HG03378 (cell line): Measurements from ENCODE around the gene PACSIN2.
"Not testable (repeated sequence)": the region's sequence is repeated elsewhere in the genome, so short reads cannot be mapped to it uniquely, and the experiment has no call there.

Source experiments
- ATAC-seq: cut with Tn5 transposase; IDR thresholded peaks from one replicate; pipeline ENCODE4 v1.9.1; 2021; ENCODE audit warnings: mild to moderate bottlenecking, moderate library complexity; ENCODE audit not compliant: unreplicated experiment

The PACSIN2 gene

GRCh38 chr22:43014869-43015676 is at the start of gene PACSIN2:
PACSIN2 (minus strand) TSS chr22:43015149; CDS start chr22:42912080, 103,069 bp downstream.
- peak; percentile 80 for ATAC-seq

- no peak for ATAC-seq
Observed at GRCh38 chr22:43060183-43060582, 45.2 kb upstream of the PACSIN2 start.

- no peak for ATAC-seq
Observed at GRCh38 chr22:43057641-43058040, 42.7 kb upstream of the PACSIN2 start.

DNA sequence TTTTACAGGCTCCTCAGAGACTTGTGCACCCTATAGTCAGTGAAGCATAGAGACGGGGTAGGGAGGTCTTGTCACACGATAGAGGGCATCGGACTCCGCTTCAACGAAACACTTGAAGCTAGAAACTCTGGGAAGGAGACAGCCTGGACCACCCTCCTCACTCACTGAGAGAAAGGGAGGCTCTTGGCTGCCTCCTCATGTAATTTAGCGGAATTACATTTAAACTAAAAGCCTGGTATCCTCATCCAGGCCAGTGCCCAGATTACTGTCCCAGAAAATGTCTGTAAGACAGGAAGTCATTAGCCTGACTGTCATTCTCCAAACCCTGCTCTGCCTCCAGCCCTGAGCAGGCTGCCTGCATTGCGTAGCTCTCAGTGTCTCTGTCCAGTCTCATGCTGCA is 38.2 kb upstream of the PACSIN2 start:
- no peak for ATAC-seq

DNA sequence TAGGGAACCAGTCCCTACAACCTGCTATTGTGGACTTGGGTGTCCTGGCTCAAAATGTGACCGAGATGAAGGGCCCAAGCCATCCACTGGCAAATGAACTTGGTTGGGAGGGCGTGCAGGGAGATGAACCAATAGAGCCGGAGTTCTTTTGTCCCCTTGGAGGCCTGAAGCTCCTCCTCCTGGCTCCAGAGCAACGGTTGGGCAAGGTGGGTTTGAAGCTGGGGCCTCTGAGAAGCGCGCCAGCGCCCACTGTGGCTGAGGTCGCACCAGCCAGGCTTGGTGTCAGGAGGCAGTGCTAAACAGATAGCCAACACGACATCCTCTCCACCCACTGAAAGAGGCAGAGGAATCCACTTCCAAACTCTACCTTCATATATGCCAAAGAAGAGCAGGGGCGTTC is 36.0 kb upstream of the PACSIN2 start:
- ATAC-seq = no peak

DNA sequence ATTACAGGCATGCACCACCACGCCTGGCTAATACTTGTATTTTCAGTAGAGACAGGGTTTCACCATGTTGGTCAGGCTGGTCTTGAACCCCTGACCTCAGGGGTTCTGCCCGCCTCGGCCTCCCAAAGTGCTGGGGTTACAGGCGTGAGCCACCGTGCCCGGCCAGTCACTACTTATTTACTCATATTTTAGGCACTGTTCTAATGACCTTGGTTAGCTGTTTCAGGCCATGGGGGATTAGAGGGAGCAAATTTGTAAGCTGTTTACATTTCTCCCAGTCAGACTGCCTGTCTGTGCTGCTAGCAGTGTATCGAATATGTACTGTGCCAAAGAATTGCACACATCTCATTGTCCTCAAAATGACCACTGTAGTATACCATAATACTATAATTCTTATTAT is 32.7 kb upstream of the PACSIN2 start:
- no peak for ATAC-seq

DNA sequence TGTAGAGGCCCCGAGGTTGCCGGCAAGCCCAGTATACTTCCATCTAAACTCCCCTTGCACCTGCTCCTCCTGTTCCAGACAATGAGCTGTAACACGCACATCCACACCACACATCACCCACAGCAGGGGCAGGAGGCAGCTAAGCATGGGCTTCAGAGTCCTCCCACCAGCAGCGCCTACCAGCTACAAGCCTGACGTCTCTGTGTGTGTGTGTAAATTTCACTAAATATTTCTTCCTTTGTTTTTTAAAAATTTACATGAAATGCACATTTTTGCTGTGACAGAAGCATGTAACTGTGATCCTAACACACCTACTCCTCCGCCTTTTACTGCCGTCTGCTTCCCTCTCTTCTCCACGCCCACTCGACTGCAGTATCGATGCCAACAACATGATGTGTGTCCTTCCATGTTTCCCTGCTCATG is 29.4 kb upstream of the PACSIN2 start:
- no peak for ATAC-seq

DNA sequence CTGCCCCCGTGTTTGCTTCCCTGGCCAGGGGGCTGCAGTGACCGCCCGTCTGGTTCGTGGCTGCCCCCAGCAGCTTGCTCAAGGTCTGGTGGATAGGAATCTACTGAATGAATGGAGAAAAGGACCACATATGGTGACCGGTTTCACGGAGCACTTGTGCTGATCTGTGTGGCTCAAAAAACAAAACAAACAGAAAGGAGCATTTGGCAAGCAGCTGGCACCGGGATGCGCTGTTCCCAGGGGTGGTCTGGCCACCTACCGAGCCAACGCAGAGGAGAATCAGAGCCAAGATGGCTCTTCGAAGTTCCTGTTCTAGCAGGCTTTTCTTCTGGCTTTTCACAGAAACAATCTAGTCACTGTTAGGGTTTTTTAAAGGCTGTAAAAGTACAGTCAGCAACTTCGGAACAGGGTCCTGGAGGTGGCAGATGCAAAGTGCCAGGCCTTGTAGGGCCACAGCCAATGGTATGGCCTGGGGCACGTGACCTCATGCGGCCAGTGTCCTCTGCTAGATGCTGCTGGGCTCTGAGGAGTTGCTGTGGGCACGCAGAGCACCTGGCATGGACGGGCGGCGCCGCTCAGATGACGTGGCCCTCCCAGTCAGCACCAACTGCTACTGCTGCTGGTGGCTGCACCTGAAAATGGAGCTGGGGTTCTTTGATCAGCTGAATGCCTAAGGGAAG is 27.3 kb upstream of the PACSIN2 start:
- ATAC-seq = no peak

DNA sequence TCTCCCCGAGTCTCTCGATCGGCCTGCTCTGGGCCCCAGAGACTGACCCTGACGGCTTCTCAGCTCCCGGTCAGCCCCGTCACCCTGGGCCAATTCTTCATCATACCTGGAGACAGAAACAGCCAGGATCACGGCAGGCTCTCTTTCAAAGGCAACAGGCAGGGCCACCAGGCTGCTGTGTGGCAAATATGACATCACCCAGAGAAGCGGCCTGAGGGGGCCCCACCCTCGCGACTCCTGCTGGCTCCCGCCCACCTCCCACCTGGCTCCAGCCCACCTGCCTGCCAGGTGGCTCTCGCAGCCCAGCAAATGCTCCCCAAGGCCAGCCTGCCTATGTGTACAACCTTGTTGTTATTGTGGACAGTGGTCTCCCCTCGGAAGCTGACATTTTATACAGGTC is 24.9 kb upstream of the PACSIN2 start:
- no peak for ATAC-seq

- ATAC-seq = no peak
Observed at GRCh38 chr22:43038325-43038724, 23.4 kb upstream of the PACSIN2 start.

DNA sequence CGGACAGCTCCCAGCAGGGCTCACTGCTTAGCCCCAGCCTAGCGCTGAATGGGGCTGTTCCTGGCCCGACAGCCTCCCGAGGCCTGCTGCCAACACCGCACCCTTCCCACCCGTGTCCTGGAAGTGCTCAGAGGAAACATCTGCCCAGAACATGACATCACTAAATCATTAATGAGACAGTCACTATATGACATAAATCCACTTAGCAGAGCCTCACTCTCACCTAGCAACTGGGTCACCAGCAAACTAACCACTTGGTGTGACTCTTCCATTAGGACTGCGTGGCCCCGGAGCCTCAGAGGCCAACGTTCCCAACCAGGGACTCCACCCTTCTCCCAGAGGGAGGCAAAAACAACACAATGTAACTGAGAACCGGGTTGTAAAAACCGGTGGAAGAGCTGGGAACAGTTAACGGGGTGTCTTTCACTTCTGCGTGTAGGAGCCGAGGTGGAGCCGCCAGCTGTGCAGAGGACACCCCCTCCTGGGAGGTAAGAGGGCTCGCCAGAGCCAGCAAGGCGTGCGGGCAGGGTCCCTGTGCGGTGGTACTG is 21.4 kb upstream of the PACSIN2 start:
- ATAC-seq = no peak

GRCh38 chr22:43035250-43035649 is 20.3 kb upstream of the PACSIN2 start:
- ATAC-seq = no peak

DNA sequence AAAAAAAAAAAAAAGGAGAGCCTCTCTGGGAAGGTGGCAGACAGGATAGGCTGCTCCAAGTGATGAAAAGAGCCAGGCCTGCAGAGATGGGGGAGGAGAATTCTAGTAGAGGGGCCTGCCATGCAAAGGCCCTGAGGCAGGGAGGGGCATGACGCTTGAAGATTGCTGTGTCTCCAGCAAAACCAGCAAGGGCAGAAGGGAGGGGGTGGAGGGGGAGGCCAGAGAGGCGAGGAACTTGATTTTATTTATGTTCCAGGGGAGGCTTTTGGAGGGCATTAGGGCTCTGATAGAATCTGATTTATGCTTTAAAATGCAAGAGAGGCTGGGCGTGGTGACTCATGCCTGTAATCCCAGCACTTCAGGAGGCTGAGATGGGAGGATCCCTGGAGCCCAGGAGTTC is 16.7 kb upstream of the PACSIN2 start:
- no peak for ATAC-seq

GRCh38 chr22:43018615-43019014 is 3.7 kb upstream of the PACSIN2 start:
- no peak for ATAC-seq

DNA sequence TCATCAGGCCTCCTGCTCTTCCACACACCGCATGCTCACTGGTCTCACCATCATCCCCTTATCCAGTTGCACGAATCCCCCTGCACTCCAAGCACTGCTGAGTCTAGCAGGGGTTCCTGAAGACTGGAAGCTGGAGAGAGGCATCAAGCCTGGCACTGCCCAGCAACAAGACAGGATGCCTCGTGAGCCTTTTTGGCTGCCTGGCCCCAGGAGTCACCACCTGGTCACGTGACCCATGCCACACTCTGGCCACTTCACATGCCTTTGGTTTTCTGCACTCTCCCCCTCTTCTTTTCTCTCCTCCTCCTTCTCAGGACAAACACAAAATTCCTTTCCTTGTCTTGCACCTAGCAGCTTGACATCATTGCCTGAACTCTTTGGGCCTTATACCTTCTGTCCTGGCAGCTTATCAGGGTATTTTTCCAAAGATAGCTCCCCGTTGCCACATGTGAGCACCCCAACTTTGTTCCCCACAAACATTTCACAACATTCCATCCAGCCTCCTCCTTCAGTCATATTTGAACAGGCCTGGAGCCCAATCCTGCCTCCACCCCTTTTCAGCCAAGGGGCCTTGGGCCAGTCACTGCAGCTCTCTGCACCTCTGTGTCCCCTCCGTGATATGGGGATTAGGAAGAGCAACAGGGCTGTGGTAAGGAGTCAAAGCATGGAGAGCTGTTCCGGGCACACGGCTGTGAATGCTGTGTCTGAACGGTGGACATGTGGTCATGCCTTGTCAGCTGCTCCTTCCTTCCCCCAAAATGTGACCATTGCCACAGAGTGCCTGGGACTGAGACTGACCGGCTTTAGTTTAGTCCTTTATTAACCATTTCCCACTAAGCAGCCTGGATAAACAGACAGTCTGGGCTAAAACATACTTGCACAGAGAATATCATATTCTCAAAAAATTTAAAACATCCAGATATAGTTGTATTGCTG is 2.8 kb upstream of the PACSIN2 start:
- ATAC-seq = no peak

DNA sequence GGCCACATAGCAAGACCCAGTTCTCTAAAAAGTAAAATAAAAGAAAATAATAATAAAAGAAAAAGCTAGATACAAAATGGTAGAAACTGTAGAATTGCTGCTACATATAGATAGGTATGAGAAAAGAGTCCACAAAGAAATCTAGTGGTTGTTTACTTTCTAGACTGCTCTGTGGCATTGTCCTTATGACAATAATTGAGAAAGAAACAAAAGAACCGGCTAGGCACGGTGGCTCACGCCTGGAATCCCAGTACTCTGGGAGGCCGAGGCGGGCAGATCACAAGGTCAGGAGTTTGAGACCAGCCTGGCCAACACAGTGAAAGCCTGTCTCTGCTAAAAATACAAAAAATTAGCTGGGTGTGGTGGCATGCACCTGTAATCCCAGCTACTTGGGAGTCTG is 1.2 kb upstream of the PACSIN2 start:
- ATAC-seq = not testable (repeated sequence)

- ATAC-seq = no peak
Observed at GRCh38 chr22:43015677-43016042, 711 bp upstream of the PACSIN2 start.

GRCh38 chr22:43014316-43014868 is 557 bp downstream of the PACSIN2 start:
- ATAC-seq = no peak

DNA sequence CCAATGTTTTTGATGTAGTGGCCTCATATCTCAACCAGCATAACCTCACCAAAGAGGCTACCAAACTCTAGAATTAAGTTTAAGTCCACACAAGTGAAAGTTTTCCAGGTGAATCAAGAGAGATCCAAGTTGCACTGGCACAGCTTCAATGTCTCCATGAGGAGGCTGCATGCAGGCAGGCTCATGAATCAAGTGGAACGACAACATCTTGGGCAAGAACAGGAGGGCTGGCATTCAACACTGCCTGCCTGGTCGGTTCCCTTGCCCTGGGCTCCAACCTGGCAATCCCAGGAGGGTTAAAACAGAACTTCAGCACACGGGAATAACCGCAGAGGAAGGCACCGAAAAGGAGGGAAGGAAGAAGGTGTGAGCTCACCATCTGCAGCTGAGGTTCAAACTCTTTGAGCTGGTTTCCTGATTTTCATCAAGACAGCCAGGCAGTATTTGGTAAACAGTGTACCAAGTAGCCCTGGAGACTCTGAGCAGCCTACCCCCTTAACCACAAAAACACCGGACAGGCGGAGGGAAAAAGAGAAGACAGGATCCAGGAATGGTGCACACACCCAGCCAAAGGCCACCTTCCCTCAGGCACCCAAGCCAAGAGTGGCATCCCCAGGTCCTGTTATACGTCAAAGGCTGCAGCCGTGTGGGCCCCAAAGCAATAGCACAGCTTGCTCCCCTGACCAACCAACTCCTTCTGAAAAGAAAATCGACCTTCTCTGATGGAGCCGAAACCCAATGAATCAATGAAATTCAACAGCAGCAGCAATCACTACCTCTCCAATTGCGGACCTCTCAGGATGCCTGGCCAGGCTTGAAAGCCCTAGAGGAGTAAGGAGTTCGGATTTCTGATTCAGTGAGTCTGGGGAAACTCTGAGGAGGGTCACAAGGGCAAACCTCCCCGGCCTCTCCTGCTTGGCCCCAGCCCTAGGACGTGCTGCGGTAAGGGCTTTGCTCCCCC is 1.3 kb downstream of the PACSIN2 start:
- ATAC-seq = no peak

DNA sequence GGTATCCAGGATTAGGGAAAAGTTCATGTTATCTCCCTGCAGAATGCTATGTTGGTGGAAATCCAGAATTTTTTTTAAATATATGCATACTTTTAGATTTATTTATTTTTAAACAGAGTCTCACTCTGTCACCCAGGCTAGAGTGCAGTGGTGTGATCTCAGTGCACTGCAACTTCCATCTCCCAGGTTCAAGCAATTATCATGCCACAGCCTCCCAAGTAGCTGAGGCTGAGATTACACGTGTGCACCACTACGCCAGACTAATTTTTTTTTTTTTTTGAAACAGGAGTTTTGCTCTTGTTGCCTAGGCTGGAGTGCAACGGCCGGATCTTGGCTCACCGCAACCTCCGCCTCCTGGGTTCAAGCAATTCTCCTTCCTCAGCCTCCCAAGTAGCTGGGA is 2.6 kb downstream of the PACSIN2 start:
- no peak for ATAC-seq
